A673 (cell line): Measurements from ENCODE around the gene ZGLP1. TPM values are rescaled to one million over a fixed set of nuclear protein-coding genes. Genes with fewer than 3 reads are reported as not detected.

Experiments used
- BruUV-seq: library from RNA; stranded (reverse); fragments of 400-500 nt; replicated peaks from 2 replicates; lab custom pipeline; 2021; lab: Mats Ljungman, UMichigan
- CTCF ChIA-PET: fragments of 300-600 bp; sonication (Branson Sonifier 250); formaldehyde crosslinking; loops from one replicate; lab custom pipeline; 2022; ENCODE audit warnings: antibody characterized with exemption; lab: Charles Lee
- POLR2A ChIA-PET: fragments of 300-600 bp; sonication (Branson Sonifier 250); formaldehyde crosslinking; loops from one replicate; lab custom pipeline; 2022; ENCODE audit warnings: antibody characterized with exemption; ENCODE audit not compliant: low non-redundant PET; lab: Charles Lee
- DNase-seq: peaks from one replicate; pipeline ENCODE4 v3.0.0-alpha.2; 2015; ENCODE audit warnings: low spot score
- H3K27ac ChIP-seq: fragments of 200-600 bp; sonication (generic); 2 replicates; pipeline ENCODE4 v1.5.1; 2016; ENCODE audit warnings: mixed run types, low read depth, mild to moderate bottlenecking, mixed read lengths, antibody characterized with exemption, low read length; ENCODE audit not compliant: poor library complexity, severe bottlenecking
- H3K27me3 ChIP-seq: fragments of 200-600 bp; sonication (generic); replicated peaks from 2 replicates; pipeline ENCODE4 v1.6.1; 2017; ENCODE audit warnings: mixed run types, low read depth, mild to moderate bottlenecking, mixed read lengths, antibody characterized with exemption, low read length; ENCODE audit not compliant: insufficient read depth, poor library complexity
- H3K36me3 ChIP-seq: fragments of 200-600 bp; sonication (generic); 2 replicates; pipeline ENCODE4 v1.6.1; 2016; ENCODE audit warnings: mixed run types, mild to moderate bottlenecking, mixed read lengths, antibody characterized with exemption, low read length; ENCODE audit not compliant: insufficient read depth, poor library complexity, severe bottlenecking
- H3K4me1 ChIP-seq: fragments of 200-600 bp; sonication (generic); 2 replicates; pipeline ENCODE4 v1.6.1; 2017; ENCODE audit warnings: mixed run types, mild to moderate bottlenecking, mixed read lengths, antibody characterized with exemption, low read length; ENCODE audit not compliant: insufficient read depth, poor library complexity, severe bottlenecking
- H3K4me3 ChIP-seq: fragments of 200-600 bp; sonication (generic); 2 replicates; pipeline ENCODE4 v1.5.1; 2016; ENCODE audit warnings: low read depth, mixed run types, mild to moderate bottlenecking, mixed read lengths, low read length; ENCODE audit not compliant: poor library complexity, severe bottlenecking
- H3K9me3 ChIP-seq: fragments of 200-600 bp; sonication (generic); 2 replicates; pipeline ENCODE4 v1.6.1; 2016; ENCODE audit warnings: mixed run types, low read depth, mild to moderate bottlenecking, mixed read lengths, antibody characterized with exemption, low read length; ENCODE audit not compliant: poor library complexity, severe bottlenecking
- CTCF ChIP-seq: fragments of 300-800, 200-600 bp; sonication (generic); conservative IDR thresholded peaks from 2 replicates; pipeline ENCODE4 v1.5.1; 2017; ENCODE audit warnings: low read depth, mild to moderate bottlenecking, antibody characterized with exemption, low read length, moderate library complexity, mixed read lengths
- EZH2 ChIP-seq: fragments of 200-600 bp; sonication (generic); IDR thresholded peaks from 2 replicates; pipeline ENCODE4 v1.6.1; 2017; ENCODE audit warnings: borderline replicate concordance, low read depth, mild to moderate bottlenecking, mixed read lengths, antibody characterized with exemption, low read length; ENCODE audit not compliant: poor library complexity, severe bottlenecking
- intact Hi-C: fragments of 100-400 bp; cut with micrococcal nuclease; formaldehyde crosslinking; loops from one replicate; pipeline ENCODE4 v1.10.0; 2022; ENCODE audit not compliant: unreplicated experiment
- total RNA-seq: library from RNA; stranded (reverse); gene quantifications from 2 replicates; pipeline ENCODE4 v1.2.3, GENCODE V29; 2021

The ZGLP1 gene
- total RNA-seq, 1 experiment from 2014 or later = 7.2 TPM

DNA sequence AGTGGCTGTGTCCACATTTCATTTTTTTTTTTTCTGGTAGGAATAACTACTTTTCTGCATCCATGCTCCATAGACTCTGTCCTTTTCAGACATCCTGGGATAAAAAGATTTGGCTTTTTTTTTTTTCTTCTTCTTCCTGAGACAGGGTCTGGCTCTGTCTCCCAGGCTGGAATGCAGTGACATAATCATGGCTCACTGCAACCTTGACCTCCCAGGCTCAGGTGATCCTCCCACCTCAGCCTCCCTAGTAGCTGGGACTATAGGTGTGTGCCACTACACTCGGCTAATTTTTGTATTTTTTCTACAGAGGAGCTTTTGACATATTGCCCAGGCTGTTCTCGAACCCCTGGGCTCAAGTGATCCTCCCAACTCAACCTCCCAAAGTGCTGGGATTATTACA, 33.9 kb upstream of the ZGLP1 start:
- ChIA-PET CTCF (interaction anchor here (0.6 kb wide), 1 partner anchor 430 kb away, joined by 3 read pairs; no protein-coding TSS in a partner anchor), POLR2A (no interaction called here)
- Histone ChIP-seq H3K4me1 (no peaks in the 10 kb centered on the region), H3K4me3 (no peak overlapping the region), H3K27me3 (no peaks in the 10 kb centered on the region), H3K27ac (no peak overlapping the region), H3K9me3 (no peaks in the 10 kb centered on the region), H3K36me3 (no peaks in the 10 kb centered on the region)
- TF ChIP-seq EZH2 = no peak
- no peak for TF ChIP-seq CTCF
- intact Hi-C loops = no loop called here
- no peak for DNase-seq
- no TSS peak for BruUV-seq

GRCh38 chr19:10339977-10340376, 30.4 kb upstream of the ZGLP1 start:
- DNase-seq = no peak
- Histone ChIP-seq H3K9me3 (no peaks in the 10 kb centered on the region), H3K27me3 (no peaks in the 10 kb centered on the region), H3K36me3 (no peaks in the 10 kb centered on the region), H3K4me3 (no peak overlapping the region), H3K27ac (no peak overlapping the region), H3K4me1 (peaks cover 13% of the 10 kb centered on the region)
- POLR2A ChIA-PET = no interaction called here
- TF ChIP-seq EZH2 (no peak), CTCF (no peak)
- CTCF ChIA-PET = interaction anchor here (0.7 kb wide), 1 partner anchor 10 kb away, joined by 3 read pairs; no protein-coding TSS in a partner anchor
- intact Hi-C loops = loop anchor here (5.0 kb wide), 1 partner anchor 42 kb away; the partner anchor contains the start of gene TYK2
- BruUV-seq = no TSS peak

GRCh38 chr19:10339380-10339960, 29.9 kb upstream of the ZGLP1 start, which contains the start of gene ICAM3:
Gene ICAM3 (minus strand): TSS chr19:10339624. CDS start chr19:10339614, 10 bp downstream.
- no TSS peak for BruUV-seq

More at GRCh38 chr19:10339380-10339960, 29.9 kb upstream of the ZGLP1 start, which contains the start of gene ICAM3:
- no peak within 1 kb of the TSS for H3K4me3 ChIP-seq
- peaks cover 17% of the 10 kb centered on the region for H3K4me1 ChIP-seq
- no peak for DNase-seq
- intact Hi-C loops = loop anchor here (5.0 kb wide), 1 partner anchor 43 kb away; the partner anchor contains the start of gene TYK2
- no peaks in the 10 kb centered on the region for H3K27me3 ChIP-seq
- no peak within 1 kb of the TSS for H3K27ac ChIP-seq
- ChIA-PET CTCF (interaction anchor here (0.7 kb wide), 1 partner anchor 11 kb away, joined by 3 read pairs; no protein-coding TSS in a partner anchor), POLR2A (no interaction called here)
- H3K36me3 ChIP-seq = no peaks in the 10 kb centered on the region
- H3K9me3 ChIP-seq = no peaks in the 10 kb centered on the region
- TF ChIP-seq EZH2 (no peak), CTCF (no peak)
